Ecto neural progenitor cell (in vitro differentiated cells): ENCODE results near the gene LGALS4.
"Not testable (repeated sequence)": the region's sequence is repeated elsewhere in the genome, so short reads cannot be mapped to it uniquely, and the experiment has no call there.

ENCODE experiments used
- DNase-seq: peaks from one replicate; pipeline ENCODE4 v3.0.0-alpha.2; 2018; ENCODE audit warnings: low spot score

LGALS4 gene, protein sequence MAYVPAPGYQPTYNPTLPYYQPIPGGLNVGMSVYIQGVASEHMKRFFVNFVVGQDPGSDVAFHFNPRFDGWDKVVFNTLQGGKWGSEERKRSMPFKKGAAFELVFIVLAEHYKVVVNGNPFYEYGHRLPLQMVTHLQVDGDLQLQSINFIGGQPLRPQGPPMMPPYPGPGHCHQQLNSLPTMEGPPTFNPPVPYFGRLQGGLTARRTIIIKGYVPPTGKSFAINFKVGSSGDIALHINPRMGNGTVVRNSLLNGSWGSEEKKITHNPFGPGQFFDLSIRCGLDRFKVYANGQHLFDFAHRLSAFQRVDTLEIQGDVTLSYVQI

GRCh38 chr19:38812841-38813320, at the start of gene LGALS4:
LGALS4 (minus strand) TSS chr19:38812945; CDS start chr19:38812886, 59 bp downstream.
- DNase-seq, result no peak

- no peak for DNase-seq
These were observed 48.6 kb upstream of the LGALS4 start for GRCh38 chr19:38861368-38861767.

- peak; percentile 45 for DNase-seq
These were observed 47.0 kb upstream of the LGALS4 start for GRCh38 chr19:38859631-38860204.

DNA sequence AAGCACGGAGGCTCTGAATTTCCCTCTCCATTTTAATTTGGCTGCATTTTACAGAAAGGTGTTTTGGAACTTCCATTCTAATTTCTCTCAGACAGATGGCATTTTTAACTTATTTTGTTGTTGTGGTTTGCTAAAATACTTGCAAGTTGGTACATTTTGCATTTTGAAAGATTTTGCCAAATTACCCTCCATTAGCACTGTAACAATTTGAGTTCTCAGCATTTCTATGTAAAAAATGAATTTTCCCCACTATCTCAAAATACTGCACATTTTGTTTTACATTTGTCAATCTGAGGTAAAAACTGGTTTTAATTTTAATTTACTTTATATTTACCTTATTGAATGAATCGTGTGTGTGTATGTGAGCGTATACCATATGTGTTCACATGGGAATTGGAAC, 44.1 kb upstream of the LGALS4 start:
- DNase-seq, result no peak

GRCh38 chr19:38855751-38856150, 43.0 kb upstream of the LGALS4 start:
- not testable (repeated sequence) for DNase-seq

DNA sequence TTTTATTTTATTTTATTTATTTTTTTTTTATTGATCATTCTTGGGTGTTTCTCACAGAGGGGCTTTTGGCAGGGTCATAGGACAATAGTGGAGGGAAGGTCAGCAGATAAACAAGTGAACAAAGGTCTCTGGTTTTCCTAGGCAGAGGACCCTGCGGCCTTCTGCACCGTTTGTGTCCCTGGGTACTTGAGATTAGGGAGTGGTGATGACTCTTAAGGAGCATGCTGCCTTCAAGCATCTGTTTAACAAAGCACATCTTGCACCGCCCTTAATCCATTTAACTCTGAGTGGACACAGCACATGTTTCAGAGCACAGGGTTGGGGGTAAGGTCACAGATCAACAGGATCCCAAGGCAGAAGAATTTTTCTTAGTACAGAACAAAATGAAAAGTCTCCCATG, 42.2 kb upstream of the LGALS4 start:
- not testable (repeated sequence) for DNase-seq

GRCh38 chr19:38853214-38853613, 40.5 kb upstream of the LGALS4 start:
- DNase-seq, result no peak

DNA sequence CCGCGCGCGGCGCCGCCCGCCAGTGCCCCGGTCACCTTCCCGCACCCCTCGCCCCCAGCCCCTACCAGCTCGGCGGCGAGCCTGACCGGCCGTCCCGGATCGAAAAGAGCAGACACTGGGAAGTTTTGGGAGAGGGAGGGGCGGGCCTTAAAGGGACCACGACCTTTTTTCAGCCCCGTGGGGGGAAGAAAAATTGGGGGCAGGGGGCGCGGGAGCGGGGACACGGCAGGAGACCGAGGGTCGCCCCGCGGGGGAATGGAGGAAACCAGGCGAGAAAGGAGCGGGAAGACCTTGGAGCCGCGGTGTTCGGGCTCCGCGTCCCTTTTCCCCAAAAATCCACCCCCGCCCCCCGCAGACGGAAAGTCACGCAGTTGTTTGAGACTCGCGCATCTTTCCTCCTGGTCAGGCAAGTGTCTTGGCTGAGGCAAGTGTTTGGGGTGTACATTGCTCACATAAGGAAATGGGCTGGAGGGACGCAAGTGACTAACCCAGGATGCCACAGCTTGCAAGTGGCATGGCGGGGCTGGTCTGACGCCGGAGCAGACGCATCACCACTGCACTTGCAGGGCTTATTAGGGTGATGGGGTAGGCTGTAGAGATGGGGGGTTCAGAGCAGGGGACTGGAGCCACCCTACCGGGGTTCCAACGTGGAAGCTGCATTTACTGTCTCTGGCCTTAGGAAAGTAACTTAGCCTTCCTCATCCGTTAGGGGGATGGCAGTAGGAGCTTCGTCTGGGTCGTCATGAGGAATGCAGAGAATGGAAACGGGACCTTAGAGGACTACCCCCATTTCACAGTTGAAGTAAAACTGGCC, 39.7 kb upstream of the LGALS4 start:
- DNase-seq, result peak; percentile 63

GRCh38 chr19:38851622-38852230, 39.0 kb upstream of the LGALS4 start:
- peak; percentile 93 for DNase-seq

- DNase-seq, result peak; percentile 77
These were observed 38.4 kb upstream of the LGALS4 start for GRCh38 chr19:38850976-38851621.

DNA sequence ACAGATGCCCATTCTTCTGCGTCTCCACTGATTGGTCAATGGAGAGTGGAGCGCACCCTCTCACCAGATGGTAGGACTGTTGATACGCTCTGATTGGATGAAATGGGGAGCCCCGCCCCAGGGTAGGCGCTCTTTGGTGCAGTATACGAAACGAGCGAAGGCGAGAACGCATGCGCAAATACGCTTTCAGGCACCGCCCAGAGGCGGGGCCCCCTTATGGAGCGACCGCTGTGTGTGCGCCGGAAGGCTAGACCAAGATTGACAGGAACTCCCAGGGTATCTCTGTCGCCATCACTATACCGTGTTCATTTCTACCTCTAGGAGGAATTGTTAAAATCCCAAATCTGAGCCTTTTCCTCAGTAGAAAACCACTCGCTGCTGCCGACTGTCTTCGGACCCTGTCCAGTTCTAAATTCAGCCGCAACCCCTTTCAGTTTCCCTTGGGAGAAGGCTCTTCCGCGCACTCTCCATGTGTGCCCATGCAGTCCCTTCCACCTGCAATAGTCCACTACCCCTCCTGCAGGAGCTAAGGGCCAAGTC, 37.8 kb upstream of the LGALS4 start:
- peak; percentile 99 for DNase-seq

- peak; percentile 99 for DNase-seq
These were observed 37.2 kb upstream of the LGALS4 start, which contains the start of gene HNRNPL for GRCh38 chr19:38849860-38850435. HNRNPL (minus strand) TSS chr19:38849986; CDS start chr19:38849966, 20 bp downstream.

DNA sequence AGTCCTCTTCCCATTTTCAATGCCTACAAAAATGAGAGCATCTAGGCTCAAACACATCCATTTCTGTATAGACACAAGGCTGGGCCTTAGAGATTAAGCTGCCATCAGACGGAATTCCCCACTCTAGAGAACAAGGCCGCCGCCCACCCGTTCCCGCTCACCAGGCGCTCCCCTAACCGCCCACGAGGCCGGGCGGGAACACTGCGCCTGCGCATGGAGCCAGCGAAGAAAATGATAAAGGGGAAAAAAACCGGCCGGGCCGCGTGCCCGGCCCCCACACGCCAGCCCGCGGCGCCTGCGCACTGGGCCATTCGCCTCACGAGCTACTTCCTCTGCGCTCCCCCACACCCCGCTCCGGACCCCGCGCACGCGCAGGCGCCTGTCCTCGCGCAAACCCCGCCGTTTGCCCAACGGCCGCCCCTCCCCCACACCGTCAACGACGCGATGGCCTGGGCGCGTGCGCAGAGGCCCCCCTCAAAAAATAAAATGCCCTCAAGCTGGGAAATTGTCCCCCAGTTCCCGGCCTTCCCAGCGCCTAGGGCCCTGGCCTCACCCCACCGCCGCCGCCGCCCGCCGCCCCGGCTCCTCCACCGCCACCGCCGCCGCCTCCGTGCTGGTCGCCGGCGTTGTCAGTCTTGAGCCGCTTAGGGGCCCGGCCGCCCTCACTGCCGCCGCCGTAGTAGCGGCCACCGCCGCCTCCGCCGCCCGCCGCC, 36.6 kb upstream of the LGALS4 start:
- peak; percentile 98 for DNase-seq

DNA sequence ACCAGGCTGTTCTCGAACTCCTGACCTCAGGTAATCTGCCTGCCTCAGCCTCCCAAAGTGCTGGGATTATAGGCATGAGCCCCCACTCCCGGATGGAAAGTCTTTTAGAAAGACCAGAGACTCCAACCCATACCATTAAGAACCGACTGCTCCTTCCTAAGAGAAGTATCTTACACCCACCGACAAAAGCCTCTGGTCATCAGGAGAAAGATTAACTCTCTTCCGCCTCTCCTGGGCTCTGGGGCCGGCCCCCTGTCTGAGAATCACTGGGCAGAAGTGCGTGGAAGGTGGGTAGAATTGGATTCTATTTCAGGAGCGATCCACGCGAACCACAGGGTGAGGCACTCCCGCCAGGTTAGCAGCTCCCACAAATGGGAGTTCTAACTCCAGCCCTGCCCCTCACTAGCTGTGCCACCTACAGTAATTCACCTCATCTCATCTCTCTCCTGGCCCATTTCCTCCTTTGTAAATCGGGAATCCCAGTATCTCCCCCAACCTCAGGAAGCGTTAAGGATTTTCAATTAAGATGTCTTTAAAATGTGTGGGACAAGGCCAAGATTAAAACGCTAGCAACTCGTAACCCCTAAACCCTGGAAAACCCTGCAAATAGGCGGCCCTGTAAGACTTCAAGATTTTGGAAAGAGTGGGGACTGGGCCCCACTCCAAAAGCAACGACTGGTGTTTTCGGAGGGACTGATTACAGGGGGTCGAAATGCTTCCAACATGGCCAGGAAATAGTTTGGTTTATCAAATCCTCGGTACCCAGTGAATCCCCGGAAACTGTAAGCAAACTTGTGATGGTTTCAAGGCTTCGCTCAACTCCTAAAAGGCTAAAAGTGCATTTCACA, 35.8 kb upstream of the LGALS4 start:
- DNase-seq, result no peak

DNA sequence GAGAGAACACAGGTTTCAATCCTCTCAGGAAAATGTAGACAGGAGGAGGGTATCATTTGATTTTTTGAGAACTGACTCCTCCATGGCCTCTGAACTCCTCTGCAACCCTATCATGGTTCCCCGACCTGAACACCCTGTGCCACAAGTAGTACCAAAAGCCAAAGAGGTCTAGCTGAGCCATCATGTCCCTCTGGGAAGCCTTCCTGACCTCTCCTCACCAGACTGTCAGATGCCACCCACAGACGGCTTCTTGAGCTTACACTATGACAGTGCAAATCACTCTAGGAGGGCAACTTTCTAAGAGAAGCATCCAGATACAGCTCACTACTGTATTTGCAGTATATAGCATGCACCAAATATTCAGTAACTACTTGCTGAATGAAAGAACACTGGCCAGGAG, 33.4 kb upstream of the LGALS4 start:
- DNase-seq, result no peak

DNA sequence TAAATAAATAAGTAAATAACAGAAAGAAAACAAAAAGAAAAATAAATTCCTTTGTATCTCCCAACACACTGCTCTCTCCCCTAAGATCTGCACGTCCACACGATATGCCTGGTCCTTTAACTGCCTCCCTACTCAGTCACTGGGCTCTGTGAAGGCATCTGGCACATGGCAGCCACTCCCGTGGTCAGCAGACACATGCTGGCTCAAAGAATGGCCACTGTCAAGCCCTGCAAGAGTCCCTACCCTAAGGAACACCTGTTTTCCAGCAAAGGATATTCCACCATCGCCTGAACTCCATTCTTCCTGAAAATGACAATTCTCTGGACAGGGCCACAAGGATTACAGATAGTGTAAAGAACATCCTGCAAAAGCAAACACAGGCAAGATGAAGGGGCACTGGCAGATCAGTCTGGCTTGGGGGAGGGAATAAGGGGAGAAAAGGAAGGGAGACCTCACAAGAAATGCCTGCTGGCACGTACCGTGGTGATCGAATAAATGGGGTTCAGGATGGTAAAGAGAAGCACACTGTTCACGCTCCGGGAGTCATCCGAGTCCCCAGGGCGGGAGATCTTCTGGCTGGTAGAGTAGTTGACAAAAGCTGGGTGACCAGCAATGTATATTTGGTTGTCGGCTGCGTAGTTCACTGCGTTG, 32.8 kb upstream of the LGALS4 start:
- no peak for DNase-seq

- no peak for DNase-seq
These were observed 31.4 kb upstream of the LGALS4 start for GRCh38 chr19:38844093-38844686.

DNA sequence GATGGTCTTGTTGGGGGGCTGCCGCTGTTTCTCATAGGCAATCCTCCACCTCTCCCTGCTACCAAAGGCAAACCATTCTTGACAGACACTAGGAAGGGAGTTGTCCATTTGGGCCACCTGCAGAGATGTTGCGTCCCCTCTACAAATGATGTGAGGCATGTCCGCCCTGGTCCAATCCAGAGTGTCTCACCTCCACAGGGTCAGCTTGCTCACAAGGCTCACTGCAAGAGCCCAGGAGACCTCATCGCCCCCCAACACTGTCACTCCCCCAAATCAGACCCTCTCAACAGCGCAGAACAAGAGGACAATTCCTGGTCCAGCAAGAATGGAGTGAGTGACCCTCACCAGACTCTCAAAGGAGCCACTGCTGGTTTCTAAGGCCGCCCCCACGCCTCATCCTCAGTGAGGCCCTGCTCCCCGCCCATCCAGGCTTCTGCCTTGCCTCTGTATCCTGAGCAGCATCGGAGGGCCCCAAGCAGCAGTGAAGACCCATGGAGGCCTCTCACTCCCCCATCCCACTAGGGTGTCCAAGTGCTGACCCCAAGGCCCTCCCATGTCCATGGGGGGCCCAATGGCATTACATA, 30.5 kb upstream of the LGALS4 start:
- DNase-seq, result no peak
